NCI-H446 (cell line): Measurements from ENCODE around the gene JAK2.

Source experiments
- DNase-seq, 2 experiments: peaks; one replicate each; lab custom pipeline; 2025; lab: John Stamatoyannopoulos, UW

The JAK2 gene

DNA sequence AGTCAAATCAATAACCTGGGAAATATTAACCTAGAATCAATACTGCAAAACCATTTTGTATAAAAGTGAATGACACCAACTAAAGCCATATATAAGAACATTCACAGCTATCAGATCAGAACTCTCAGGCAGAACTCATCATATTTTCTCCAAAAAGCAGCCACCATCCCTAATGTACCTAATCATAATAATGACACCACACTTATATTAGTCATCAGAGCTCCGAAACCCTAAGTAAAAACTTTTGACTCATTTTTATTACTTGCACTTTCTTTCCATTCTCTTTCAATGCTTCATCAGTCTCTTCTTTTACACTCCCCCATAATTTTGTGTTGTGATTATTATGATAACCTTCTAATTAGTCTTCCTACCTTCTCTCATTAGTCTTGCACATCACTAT is 155.1 kb downstream of the JAK2 start:
- no peak for DNase-seq

DNA sequence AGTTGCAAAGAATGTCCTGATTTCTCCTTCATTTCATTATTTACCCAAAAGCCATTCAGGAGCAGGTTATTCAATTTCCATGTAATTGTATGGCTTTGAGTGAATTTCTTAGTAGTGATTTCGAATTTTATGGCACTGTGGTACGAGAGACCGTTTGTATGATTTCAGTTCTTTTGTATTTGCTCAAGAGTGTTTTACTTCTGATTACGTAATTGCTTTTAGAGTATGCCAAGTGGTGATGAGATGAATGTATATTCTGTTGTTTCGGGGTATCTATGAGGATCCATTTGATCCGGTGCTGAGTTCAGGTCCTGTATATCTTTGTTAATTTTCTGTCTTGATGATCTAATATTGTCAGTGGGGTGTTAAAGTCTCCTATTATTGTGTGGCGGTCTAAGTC is 159.1 kb downstream of the JAK2 start:
- no peak for DNase-seq

DNA sequence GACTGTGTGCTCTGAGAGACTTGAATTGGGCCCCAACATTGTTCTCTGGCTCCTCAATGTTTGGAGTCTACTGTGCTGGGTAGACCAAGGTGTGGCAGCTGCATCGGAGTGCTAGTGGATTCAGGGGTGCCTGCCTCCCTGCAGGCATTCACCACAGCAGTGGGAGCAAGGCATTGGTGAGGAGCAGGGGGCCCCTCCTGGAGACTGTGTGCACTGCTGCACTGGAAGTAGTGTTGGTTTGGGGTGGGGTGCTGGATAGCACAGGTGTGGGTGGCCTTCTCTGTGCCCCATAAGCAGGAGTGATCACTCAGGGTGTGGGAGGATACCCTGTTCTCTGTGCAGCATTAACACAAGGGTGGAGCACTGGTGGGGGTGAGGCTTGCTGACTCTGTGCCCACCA is 161.2 kb downstream of the JAK2 start:
- no peak for DNase-seq
